GM12878 (cell line): ENCODE data around the gene CDYL2. TPM values are rescaled to one million over a fixed set of nuclear protein-coding genes. Genes with fewer than 3 reads are reported as not detected.

Source experiments
- ATAC-seq: fragments of 200-7000 bp; cut with Tn5 transposase; 3 replicates; pipeline ENCODE4 v1.9.1; 2020; ENCODE audit warnings: mild to moderate bottlenecking, moderate library complexity
- BruUV-seq: library from RNA; stranded (reverse); fragments of 400-500 nt; replicated peaks from 2 replicates; lab custom pipeline; 2021; lab: Mats Ljungman, UMichigan
- CTCF ChIA-PET: fragments of 300-600 bp; sonication (Branson Sonifier 250); formaldehyde crosslinking; extraction: SDS; loops from one replicate; lab custom pipeline; 2021; ENCODE audit warnings: inconsistent platforms; lab: Yijun Ruan, JAX
- POLR2A ChIA-PET: fragments of 350-600 bp; formaldehyde crosslinking; extraction: SDS; loops from one replicate; lab custom pipeline; 2021; ENCODE audit warnings: inconsistent platforms; lab: Charles Lee
- RAD21 ChIA-PET: fragments of 300-600 bp; sonication (Branson Sonifier 250); formaldehyde crosslinking; loops from one replicate; lab custom pipeline; 2023; ENCODE audit warnings: antibody characterized with exemption; ENCODE audit not compliant: unreplicated experiment; lab: Charles Lee
- SMC1A ChIA-PET: fragments of 300-600 bp; sonication (Branson Sonifier 250); formaldehyde crosslinking; loops from one replicate; lab custom pipeline; 2023; ENCODE audit not compliant: unreplicated experiment, uncharacterized antibody; lab: Charles Lee
- DNase-seq: peaks from one replicate; pipeline ENCODE4 v3.0.0-alpha.2; 2011; ENCODE audit warnings: low read depth, low spot score
- FAIRE-seq: peaks from 3 replicates; lab custom pipeline; 2011; peaks lifted over from hg19 to GRCh38; lab: Jason Lieb, UNC
- H2AFZ ChIP-seq: 2 replicates; pipeline ENCODE4 v1.6.0; 2011; ENCODE audit warnings: low read depth, low read length, control low read depth; ENCODE audit not compliant: control insufficient read depth
- H3K27ac ChIP-seq: 2 replicates; pipeline ENCODE4 v1.5.1; 2011; ENCODE audit warnings: control low read depth; ENCODE audit not compliant: control insufficient read depth, insufficient read depth
- H3K27me3 ChIP-seq, 2 experiments: replicated peaks in 1 of 2; 2 replicates each; pipeline versions ENCODE4 v1.6.0 to v1.6.1; 2011; ENCODE audit warnings: low read length in 1 of 2; ENCODE audit not compliant: control insufficient read depth in 2 of 2, insufficient read depth in 2 of 2
- H3K36me3 ChIP-seq, 2 experiments: 2 replicates each; pipeline ENCODE4 v1.5.1; 2011; ENCODE audit warnings: low read length in 1 of 2; ENCODE audit not compliant: control insufficient read depth in 2 of 2, insufficient read depth in 2 of 2
- H3K4me1 ChIP-seq: 2 replicates; pipeline ENCODE4 v1.6.1; 2011; ENCODE audit warnings: mild to moderate bottlenecking, low read length, moderate library complexity, mixed read lengths; ENCODE audit not compliant: control insufficient read depth, insufficient read depth
- H3K4me2 ChIP-seq: 2 replicates; pipeline ENCODE4 v1.6.0; 2011; ENCODE audit warnings: control low read depth; ENCODE audit not compliant: control insufficient read depth, insufficient read depth
- H3K4me3 ChIP-seq: fragments of 200-600 bp; sonication (generic); 2 replicates; pipeline ENCODE4 v1.5.1; 2016
- H3K79me2 ChIP-seq: 2 replicates; pipeline ENCODE4 v1.6.0; 2011; ENCODE audit warnings: low read length; ENCODE audit not compliant: control insufficient read depth, insufficient read depth
- H3K9ac ChIP-seq: 2 replicates; pipeline ENCODE4 v1.8.0; 2011; ENCODE audit warnings: low read length, control low read depth, mixed read lengths; ENCODE audit not compliant: control insufficient read depth, insufficient read depth
- H3K9me3 ChIP-seq: replicated peaks from 3 replicates; pipeline ENCODE4 v1.5.1; 2011; ENCODE audit warnings: mild to moderate bottlenecking, low read length; ENCODE audit not compliant: control insufficient read depth, insufficient read depth
- H4K20me1 ChIP-seq: 2 replicates; pipeline ENCODE4 v1.6.0; 2011; ENCODE audit not compliant: control insufficient read depth, insufficient read depth
- ASH2L ChIP-seq: fragments of 300-600, 200-600 bp; sonication (generic); IDR thresholded peaks from 2 replicates; pipeline ENCODE4 v1.6.1; 2017; ENCODE audit warnings: low read depth, mild to moderate bottlenecking, borderline replicate concordance
- NR2C1 ChIP-seq: fragments of 450-650 bp; IDR thresholded peaks from 2 replicates; pipeline ENCODE4 v1.6.1; 2017; ENCODE audit warnings: antibody characterized with exemption, mild to moderate bottlenecking, moderate library complexity
- RELA ChIP-seq: fragments of 450-650 bp; IDR thresholded peaks from 2 replicates; pipeline ENCODE4 v1.8.0; 2014; ENCODE audit warnings: borderline replicate concordance; ENCODE audit not compliant: partially characterized antibody
- YY1 ChIP-seq: IDR thresholded peaks from 2 replicates; pipeline ENCODE4 v1.6.1; 2011; ENCODE audit warnings: low read depth, mild to moderate bottlenecking, low read length
- WGBS: methylation state at CpG from one replicate; pipeline ENCODE4 v1.1.6; 2016; ENCODE audit warnings: low lambda C conversion rate; ENCODE audit not compliant: insufficient replicate concordance, insufficient coverage; ENCODE audit errors: missing lambda C conversion rate; 5-methylcytosine and 5-hydroxymethylcytosine counted together
- in situ Hi-C: fragments of 300-500 bp; cut with MboI; formaldehyde crosslinking; loops from 9 replicates; pipeline ENCODE4 v1.14.3; 2018; ENCODE audit warnings: mixed read lengths
- intact Hi-C: fragments of 100-400 bp; cut with micrococcal nuclease; formaldehyde crosslinking; loops from one replicate; pipeline ENCODE4 v1.14.2; 2022; ENCODE audit not compliant: unreplicated experiment
- polyA plus RNA-seq, 11 experiments: library from polyadenylated mRNA; depleted of rRNA in 4 of 11; unstranded in 6 of 11; stranded (reverse) in 5 of 11; fragments of >200 nt; fragmentation: Nextera tagmentation in 4 of 11; fragmentation: Illumina TruSeq in 1 of 11; extraction: Ambion mirVana in 4 of 11; extraction: Trizol in 1 of 11; gene quantifications; 1 replicate in 1 of 11; 2 replicates in 10 of 11; pipeline versions ENCODE4 v1.2.1 to v1.2.3, GENCODE V29; 2011 to 2016; ENCODE audit warnings: inconsistent platforms in 2 of 11, missing spikeins in 2 of 11, low read depth in 1 of 11
- total RNA-seq, 4 experiments: library from RNA; depleted of rRNA in 3 of 4; stranded (reverse); fragments of >200 nt in 3 of 4; fragmentation: Illumina TruSeq in 1 of 4; extraction: Trizol in 1 of 4; gene quantifications; 2 replicates each; pipeline versions ENCODE4 v1.2.1 to v1.2.3, GENCODE V29; 2013 to 2021
- TF ChIP-seq, protein P1 (sequence below): fragments of 450-650 bp; IDR thresholded peaks from 2 replicates; pipeline ENCODE4 v1.6.1; 2017; ENCODE audit warnings: mild to moderate bottlenecking, moderate library complexity

CDYL2 gene
- total and polyA plus RNA-seq, 10 of the 15 experiments (the other 5 are each of a cell fraction or from before 2014, with no cell fraction given): 0.27 to 22.9 (median 3.9) TPM

DNA sequence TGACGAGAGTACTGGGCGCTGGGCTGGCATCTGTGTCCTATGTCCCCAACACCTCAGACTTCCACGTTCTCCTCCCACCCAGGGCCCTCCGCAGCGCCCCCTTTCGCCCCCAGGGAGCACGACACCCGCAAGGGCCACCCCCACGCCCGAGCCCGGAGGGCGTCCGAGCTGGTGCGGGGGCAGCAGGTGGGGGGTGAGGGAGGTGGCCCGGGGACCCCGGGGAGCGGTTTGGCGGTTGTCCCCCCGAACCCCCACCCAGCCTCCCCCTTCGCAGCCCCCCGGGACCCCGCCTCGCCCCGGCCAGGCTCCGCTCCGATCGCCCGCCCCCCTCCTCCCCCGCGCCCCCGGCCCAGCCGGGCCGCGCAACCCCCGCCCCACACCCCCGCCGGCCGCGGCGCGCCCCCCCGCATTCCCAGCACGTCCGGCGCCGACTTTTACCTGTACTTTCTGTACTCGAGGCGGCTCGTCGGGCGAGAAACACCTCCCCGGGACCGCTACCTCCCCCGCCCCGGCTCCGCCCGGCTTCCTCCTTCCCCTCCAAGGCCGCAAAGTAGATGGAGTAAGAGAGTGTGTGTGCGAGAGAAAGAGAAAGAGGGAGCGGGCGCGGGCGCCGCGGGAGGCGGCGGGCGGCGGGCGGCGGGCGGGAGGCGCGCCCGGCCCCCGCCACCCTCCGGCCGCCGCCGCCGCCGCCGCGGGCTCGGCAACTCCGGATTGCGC, 901 bp downstream of the CDYL2 start (continued):
- TF ChIP-seq, protein P1, sequence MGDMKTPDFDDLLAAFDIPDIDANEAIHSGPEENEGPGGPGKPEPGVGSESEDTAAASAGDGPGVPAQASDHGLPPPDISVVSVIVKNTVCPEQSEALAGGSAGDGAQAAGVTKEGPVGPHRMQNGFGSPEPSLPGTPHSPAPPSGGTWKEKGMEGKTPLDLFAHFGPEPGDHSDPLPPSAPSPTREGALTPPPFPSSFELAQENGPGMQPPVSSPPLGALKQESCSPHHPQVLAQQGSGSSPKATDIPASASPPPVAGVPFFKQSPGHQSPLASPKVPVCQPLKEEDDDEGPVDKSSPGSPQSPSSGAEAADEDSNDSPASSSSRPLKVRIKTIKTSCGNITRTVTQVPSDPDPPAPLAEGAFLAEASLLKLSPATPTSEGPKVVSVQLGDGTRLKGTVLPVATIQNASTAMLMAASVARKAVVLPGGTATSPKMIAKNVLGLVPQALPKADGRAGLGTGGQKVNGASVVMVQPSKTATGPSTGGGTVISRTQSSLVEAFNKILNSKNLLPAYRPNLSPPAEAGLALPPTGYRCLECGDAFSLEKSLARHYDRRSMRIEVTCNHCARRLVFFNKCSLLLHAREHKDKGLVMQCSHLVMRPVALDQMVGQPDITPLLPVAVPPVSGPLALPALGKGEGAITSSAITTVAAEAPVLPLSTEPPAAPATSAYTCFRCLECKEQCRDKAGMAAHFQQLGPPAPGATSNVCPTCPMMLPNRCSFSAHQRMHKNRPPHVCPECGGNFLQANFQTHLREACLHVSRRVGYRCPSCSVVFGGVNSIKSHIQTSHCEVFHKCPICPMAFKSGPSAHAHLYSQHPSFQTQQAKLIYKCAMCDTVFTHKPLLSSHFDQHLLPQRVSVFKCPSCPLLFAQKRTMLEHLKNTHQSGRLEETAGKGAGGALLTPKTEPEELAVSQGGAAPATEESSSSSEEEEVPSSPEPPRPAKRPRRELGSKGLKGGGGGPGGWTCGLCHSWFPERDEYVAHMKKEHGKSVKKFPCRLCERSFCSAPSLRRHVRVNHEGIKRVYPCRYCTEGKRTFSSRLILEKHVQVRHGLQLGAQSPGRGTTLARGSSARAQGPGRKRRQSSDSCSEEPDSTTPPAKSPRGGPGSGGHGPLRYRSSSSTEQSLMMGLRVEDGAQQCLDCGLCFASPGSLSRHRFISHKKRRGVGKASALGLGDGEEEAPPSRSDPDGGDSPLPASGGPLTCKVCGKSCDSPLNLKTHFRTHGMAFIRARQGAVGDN: no peak
- TF ChIP-seq, all 136 proteins: peak for 4

DNA sequence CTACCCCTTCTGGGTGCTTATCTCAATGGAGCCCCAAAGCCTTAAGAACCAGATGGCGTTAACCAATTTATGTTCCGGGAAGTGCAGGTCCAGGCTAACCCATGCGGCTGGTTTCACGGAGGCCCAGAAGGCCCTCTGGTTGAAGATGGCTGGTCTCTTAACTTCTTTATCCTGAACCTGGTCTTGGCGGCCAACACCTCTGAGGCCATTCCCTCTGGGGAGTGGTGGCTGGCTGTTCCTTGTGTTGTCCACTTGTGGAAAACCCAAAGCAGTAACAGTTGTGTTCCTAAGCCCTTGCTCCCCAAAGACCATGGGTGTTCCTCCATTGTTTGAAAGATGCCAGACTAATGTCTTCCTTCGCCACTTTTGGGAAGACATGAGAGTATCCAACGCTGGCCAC, 1.5 kb downstream of the CDYL2 start:
- Histone ChIP-seq H3K27ac (no peak overlapping the region), H3K36me3 (no peaks in the 10 kb centered on the region), H3K9ac (no peak overlapping the region), H4K20me1 (no peaks in the 10 kb centered on the region), H3K4me1 (no peaks in the 10 kb centered on the region), H3K9me3 (no peaks in the 10 kb centered on the region; the same call in 2 of the 3 replicates), H3K27me3 (peaks cover 0 to 2% of the 10 kb centered on the region in 2 experiments; a peak in 1 of 4 replicates), H3K4me3 (0 out of 2 replicates have a peak overlapping the region, but pooled peaks have one; percentile 27), H2AFZ (no peak overlapping the region), H3K4me2 (no peak overlapping the region), H3K79me2 (no peaks in the 10 kb centered on the region)
- 98% methylated on average over 7 of the region's 7 CpGs for whole genome bisulfite sequencing
- ChIA-PET RAD21 (no interaction called here), CTCF (no interaction called here), POLR2A (no interaction called here), SMC1A (no interaction called here)
- no TSS peak for BruUV-seq
- FAIRE-seq (no peak), ATAC-seq (no peak), DNase-seq (no peak)
- intact Hi-C loops: no loop called here
- in situ Hi-C loops: no loop called here
- no peak for TF ChIP-seq NR2C1
- TF ChIP-seq YY1: no peak
- TF ChIP-seq RELA: no peak
- TF ChIP-seq ASH2L: no peak
